Subcutaneous adipose tissue (tissue), 4 donors: Measurements from ENCODE around the gene CLDN6. TPM values are rescaled to one million over a fixed set of nuclear protein-coding genes. Genes with fewer than 3 reads are reported as not detected.

Experiments used
- CTCF ChIP-seq: fragments of 450-650 bp; IDR thresholded peaks from one replicate; pipeline ENCODE4 v1.5.1; 2016; ENCODE audit warnings: low read depth, mild to moderate bottlenecking, control low read depth, antibody characterized with exemption, moderate library complexity
- total RNA-seq, 4 donors: library from RNA; depleted of rRNA; stranded (reverse); fragments of >200 nt; gene quantifications; one replicate each; pipeline ENCODE4 v1.1.0, GENCODE V29; 2016

CLDN6 gene
- total RNA-seq, 4 donors from 2014 or later = not detected

GRCh38 chr16:3004781-3005284, 13.2 kb downstream of the CLDN6 start:
- no peak for TF ChIP-seq CTCF

- no peak for TF ChIP-seq CTCF
These were observed 13.7 kb downstream of the CLDN6 start for GRCh38 chr16:3004319-3004718.

- TF ChIP-seq CTCF = no peak
These were observed 14.3 kb downstream of the CLDN6 start for GRCh38 chr16:3003582-3004270.

- no peak for TF ChIP-seq CTCF
These were observed 16.7 kb downstream of the CLDN6 start for GRCh38 chr16:3001316-3001715.

GRCh38 chr16:3000540-3000939, 17.4 kb downstream of the CLDN6 start:
- no peak for TF ChIP-seq CTCF

GRCh38 chr16:2999929-3000328, 18.1 kb downstream of the CLDN6 start:
- TF ChIP-seq CTCF = no peak

- TF ChIP-seq CTCF = no peak
These were observed 21.7 kb downstream of the CLDN6 start for GRCh38 chr16:2996298-2996697.
